Skeletal muscle tissue (tissue), 4 donors: ENCODE measurements around the gene MB. TPM values are rescaled to one million over a fixed set of nuclear protein-coding genes. Genes with fewer than 3 reads are reported as not detected.
A peak's percentile ranks its signal among the peaks of the same experiment; 100 is the strongest.

Experiments
- H3K27ac ChIP-seq: one replicate; pipeline ENCODE4 v1.7.0; 2013; ENCODE audit warnings: mild to moderate bottlenecking, low read depth, low read length, inconsistent platforms
- H3K27me3 ChIP-seq, 3 donors: one replicate each; pipeline ENCODE4 v1.7.0; 2013; ENCODE audit warnings: low read length in 3 of 3; ENCODE audit not compliant: control insufficient read depth in 3 of 3, insufficient read depth in 3 of 3
- H3K36me3 ChIP-seq, 3 donors: one replicate each; pipeline ENCODE4 v1.7.0; 2013; ENCODE audit warnings: low read length in 3 of 3; ENCODE audit not compliant: control insufficient read depth in 3 of 3, insufficient read depth in 3 of 3
- H3K4me1 ChIP-seq, 3 donors: one replicate each; pipeline ENCODE4 v1.7.0; 2013; ENCODE audit warnings: low read length in 3 of 3, mild to moderate bottlenecking in 3 of 3; ENCODE audit not compliant: control insufficient read depth in 3 of 3, insufficient read depth in 3 of 3
- H3K4me3 ChIP-seq, 3 donors: one replicate each; pipeline ENCODE4 v1.7.0; 2013; ENCODE audit warnings: low read length in 3 of 3
- H3K9ac ChIP-seq, 3 donors: one replicate each; pipeline ENCODE4 v1.7.0; 2013; ENCODE audit warnings: low read length in 3 of 3, mild to moderate bottlenecking in 3 of 3, moderate library complexity in 2 of 3, low read depth in 1 of 3
- H3K9me3 ChIP-seq, 3 donors: one replicate each; pipeline ENCODE4 v1.7.0; 2013; ENCODE audit warnings: low read length in 3 of 3; ENCODE audit not compliant: control insufficient read depth in 3 of 3
- total RNA-seq: library from RNA; depleted of rRNA; stranded (reverse); fragments of >200 nt; gene quantifications from one replicate; pipeline ENCODE4 v1.2.3, GENCODE V29; 2014
- donor health status: Osteomylitis.

Gene MB
- total RNA-seq, 1 donor from 2014 or later = 84.5 TPM

GRCh38 chr22:35609761-35610160 lies 7.4 kb downstream of the MB start:
- Histone ChIP-seq H3K36me3 (peaks cover 41 to 67% (median 43%) of the 10 kb centered on the region in 3 donors), H3K4me3 (peak overlapping the region in 2 of 3 donors; percentile 22 to 39), H3K9me3 (no peaks in the 10 kb centered on the region), H3K4me1 (peaks cover 77 to 95% (median 82%) of the 10 kb centered on the region in 3 donors), H3K27ac (no peak overlapping the region), H3K27me3 (no peaks in the 10 kb centered on the region), H3K9ac (peak overlapping the region in 1 of 3 donors; percentile 95)

- peaks cover 77 to 96% (median 84%) of the 10 kb centered on the region in 3 donors for H3K4me1 ChIP-seq
- H3K4me3 ChIP-seq = peak overlapping the region in 2 of 3 donors; percentile 22 to 39
- peak overlapping the region in 2 of 3 donors; percentile 36 to 85 for H3K9ac ChIP-seq
- no peaks in the 10 kb centered on the region for H3K9me3 ChIP-seq
- H3K27ac ChIP-seq = no peak overlapping the region
- H3K36me3 ChIP-seq = peaks cover 38 to 63% (median 43%) of the 10 kb centered on the region in 3 donors
- H3K27me3 ChIP-seq = no peaks in the 10 kb centered on the region
Observed at GRCh38 chr22:35609261-35609660, 7.9 kb downstream of the MB start.

GRCh38 chr22:35608088-35608487 lies 9.0 kb downstream of the MB start:
- Histone ChIP-seq H3K27ac (peak overlapping the region; percentile 39), H3K9ac (peak overlapping the region in 2 of 3 donors; percentile 37 to 85), H3K9me3 (no peaks in the 10 kb centered on the region), H3K4me1 (peaks cover 72 to 89% (median 83%) of the 10 kb centered on the region in 3 donors), H3K36me3 (peaks cover 34 to 55% (median 43%) of the 10 kb centered on the region in 3 donors), H3K27me3 (no peaks in the 10 kb centered on the region), H3K4me3 (peak overlapping the region in 2 of 3 donors; percentile 8 to 33)

- Histone ChIP-seq H3K27ac (peak overlapping the region; percentile 76), H3K36me3 (peaks cover 34 to 47% (median 43%) of the 10 kb centered on the region in 3 donors), H3K4me3 (no peak overlapping the region), H3K27me3 (no peaks in the 10 kb centered on the region), H3K9me3 (no peaks in the 10 kb centered on the region), H3K9ac (peak overlapping the region; percentile 21 to 85 (median 54)), H3K4me1 (peaks cover 67 to 89% (median 79%) of the 10 kb centered on the region in 3 donors)
Observed at GRCh38 chr22:35606916-35607315, 10.2 kb downstream of the MB start.

- H3K4me1 ChIP-seq = peaks cover 58 to 89% (median 69%) of the 10 kb centered on the region in 3 donors
- no peaks in the 10 kb centered on the region for H3K27me3 ChIP-seq
- H3K27ac ChIP-seq = peak overlapping the region; percentile 76
- H3K4me3 ChIP-seq = no peak overlapping the region
- no peaks in the 10 kb centered on the region for H3K9me3 ChIP-seq
- peak overlapping the region; percentile 54 to 85 (median 62) for H3K9ac ChIP-seq
- peaks cover 30 to 42% (median 38%) of the 10 kb centered on the region in 3 donors for H3K36me3 ChIP-seq
Observed at GRCh38 chr22:35605851-35606481, 11.2 kb downstream of the MB start.

GRCh38 chr22:35605369-35605680 lies 11.8 kb downstream of the MB start:
- Histone ChIP-seq H3K27me3 (no peaks in the 10 kb centered on the region), H3K4me3 (no peak overlapping the region), H3K9ac (peak overlapping the region; percentile 38 to 85 (median 54)), H3K27ac (peak overlapping the region; percentile 76), H3K36me3 (peaks cover 23 to 38% (median 31%) of the 10 kb centered on the region in 3 donors), H3K4me1 (peaks cover 51 to 88% (median 65%) of the 10 kb centered on the region in 3 donors), H3K9me3 (no peaks in the 10 kb centered on the region)

- Histone ChIP-seq H3K4me3 (no peak overlapping the region), H3K27ac (peak overlapping the region; percentile 76), H3K36me3 (peaks cover 19 to 33% (median 26%) of the 10 kb centered on the region in 3 donors), H3K4me1 (peaks cover 46 to 88% (median 63%) of the 10 kb centered on the region in 3 donors), H3K27me3 (no peaks in the 10 kb centered on the region), H3K9me3 (no peaks in the 10 kb centered on the region), H3K9ac (peak overlapping the region in 2 of 3 donors; percentile 30 to 40)
Observed at GRCh38 chr22:35604621-35605368, 12.3 kb downstream of the MB start.

GRCh38 chr22:35601743-35602615 lies 15.2 kb downstream of the MB start:
- Histone ChIP-seq H3K36me3 (peaks cover 1 to 8% (median 3%) of the 10 kb centered on the region in 3 donors), H3K9ac (peak overlapping the region in 1 of 3 donors; percentile 57), H3K27me3 (no peaks in the 10 kb centered on the region), H3K4me1 (peaks cover 29 to 83% (median 59%) of the 10 kb centered on the region in 3 donors), H3K27ac (peak overlapping the region; percentile 77), H3K4me3 (no peak overlapping the region), H3K9me3 (no peaks in the 10 kb centered on the region)

GRCh38 chr22:35601013-35601580 lies 16.0 kb downstream of the MB start:
- H3K9ac ChIP-seq = no peak overlapping the region
- peaks cover 0 to 6% (median 0%) of the 10 kb centered on the region in 3 donors for H3K36me3 ChIP-seq
- H3K27me3 ChIP-seq = no peaks in the 10 kb centered on the region
- H3K9me3 ChIP-seq = no peaks in the 10 kb centered on the region
- no peak overlapping the region for H3K4me3 ChIP-seq
- H3K27ac ChIP-seq = no peak overlapping the region
- H3K4me1 ChIP-seq = peaks cover 24 to 81% (median 55%) of the 10 kb centered on the region in 3 donors
